Uterus (tissue), 2 donors: ENCODE results near the gene CLMP.

Experiments used
- POLR2A ChIP-seq, 2 donors: fragments of 450-650 bp; IDR thresholded peaks; one replicate each; pipeline ENCODE4 v1.6.1; 2016; ENCODE audit warnings: antibody characterized with exemption in 2 of 2, mild to moderate bottlenecking in 1 of 2, moderate library complexity in 1 of 2
- TF ChIP-seq, protein P1 (sequence below), 4 experiments: fragments of 200-600 bp in 2 of 4; fragments of 450-650 bp in 2 of 4; sonication (generic) in 2 of 4; IDR thresholded peaks; one replicate each; pipeline ENCODE4 v1.5.1; 2016 to 2019; ENCODE audit warnings: antibody characterized with exemption in 4 of 4, mild to moderate bottlenecking in 2 of 4, moderate library complexity in 1 of 4

GRCh38 chr11:123214940-123215339 is 19.9 kb upstream of the CLMP start:
- TF ChIP-seq, protein P1, sequence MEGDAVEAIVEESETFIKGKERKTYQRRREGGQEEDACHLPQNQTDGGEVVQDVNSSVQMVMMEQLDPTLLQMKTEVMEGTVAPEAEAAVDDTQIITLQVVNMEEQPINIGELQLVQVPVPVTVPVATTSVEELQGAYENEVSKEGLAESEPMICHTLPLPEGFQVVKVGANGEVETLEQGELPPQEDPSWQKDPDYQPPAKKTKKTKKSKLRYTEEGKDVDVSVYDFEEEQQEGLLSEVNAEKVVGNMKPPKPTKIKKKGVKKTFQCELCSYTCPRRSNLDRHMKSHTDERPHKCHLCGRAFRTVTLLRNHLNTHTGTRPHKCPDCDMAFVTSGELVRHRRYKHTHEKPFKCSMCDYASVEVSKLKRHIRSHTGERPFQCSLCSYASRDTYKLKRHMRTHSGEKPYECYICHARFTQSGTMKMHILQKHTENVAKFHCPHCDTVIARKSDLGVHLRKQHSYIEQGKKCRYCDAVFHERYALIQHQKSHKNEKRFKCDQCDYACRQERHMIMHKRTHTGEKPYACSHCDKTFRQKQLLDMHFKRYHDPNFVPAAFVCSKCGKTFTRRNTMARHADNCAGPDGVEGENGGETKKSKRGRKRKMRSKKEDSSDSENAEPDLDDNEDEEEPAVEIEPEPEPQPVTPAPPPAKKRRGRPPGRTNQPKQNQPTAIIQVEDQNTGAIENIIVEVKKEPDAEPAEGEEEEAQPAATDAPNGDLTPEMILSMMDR (IDR thresholded peaks at IDR 0.05) = no peak
- no peak for TF ChIP-seq POLR2A (IDR thresholded peaks at IDR 0.05)
